Glutamatergic neuron (in vitro differentiated cells): ENCODE measurements around the gene SOWAHA. TPM values are rescaled to one million over a fixed set of nuclear protein-coding genes. Genes with fewer than 3 reads are reported as not detected.

Experiments used
- DNase-seq: peaks from one replicate; pipeline ENCODE4 v3.0.0; 2022
- H3K27ac Mint-ChIP-seq: one replicate; pipeline ENCODE4 v1.8.0; 2020; ENCODE audit warnings: mild to moderate bottlenecking, mixed read lengths, inconsistent platforms; ENCODE audit not compliant: unreplicated experiment
- H3K27me3 Mint-ChIP-seq: one replicate; pipeline ENCODE4 v1.8.0; 2020; ENCODE audit warnings: mild to moderate bottlenecking, moderate library complexity, mixed read lengths, inconsistent platforms; ENCODE audit not compliant: unreplicated experiment
- H3K36me3 Mint-ChIP-seq: one replicate; pipeline ENCODE4 v1.8.0; 2020; ENCODE audit warnings: mild to moderate bottlenecking, mixed read lengths, inconsistent platforms; ENCODE audit not compliant: unreplicated experiment
- H3K4me1 Mint-ChIP-seq: one replicate; pipeline ENCODE4 v1.8.0; 2020; ENCODE audit warnings: mild to moderate bottlenecking, low read depth, mixed read lengths, inconsistent platforms; ENCODE audit not compliant: unreplicated experiment
- H3K4me3 Mint-ChIP-seq: one replicate; pipeline ENCODE4 v1.8.0; 2020; ENCODE audit warnings: mild to moderate bottlenecking, mixed read lengths, inconsistent platforms; ENCODE audit not compliant: unreplicated experiment
- H3K9me3 Mint-ChIP-seq: one replicate; pipeline ENCODE4 v1.8.0; 2020; ENCODE audit warnings: mild to moderate bottlenecking, moderate library complexity, mixed read lengths, inconsistent platforms; ENCODE audit not compliant: unreplicated experiment
- total RNA-seq: library from RNA; stranded (reverse); fragmentation: NEBNext Ultra II Directional; extraction: Animal tissue kit (Norgen Biotek cat#: 25700); gene quantifications from one replicate; pipeline ENCODE4 v1.2.1, GENCODE V29; 2021; ENCODE audit not compliant: unreplicated experiment
- TF ChIP-seq, protein P1 (sequence below): fragments of 200-600 bp; sonication (generic); IDR thresholded peaks from one replicate; pipeline ENCODE4 v1.5.0; 2021; ENCODE audit not compliant: partially characterized antibody, unreplicated experiment

Gene SOWAHA
- total RNA-seq, 1 donor from 2014 or later, result 0.12 TPM

- H3K4me3 Mint-ChIP-seq, result peak overlapping the region; percentile 52
- H3K4me1 Mint-ChIP-seq, result no peaks in the 10 kb centered on the region
- TF ChIP-seq, protein P1, sequence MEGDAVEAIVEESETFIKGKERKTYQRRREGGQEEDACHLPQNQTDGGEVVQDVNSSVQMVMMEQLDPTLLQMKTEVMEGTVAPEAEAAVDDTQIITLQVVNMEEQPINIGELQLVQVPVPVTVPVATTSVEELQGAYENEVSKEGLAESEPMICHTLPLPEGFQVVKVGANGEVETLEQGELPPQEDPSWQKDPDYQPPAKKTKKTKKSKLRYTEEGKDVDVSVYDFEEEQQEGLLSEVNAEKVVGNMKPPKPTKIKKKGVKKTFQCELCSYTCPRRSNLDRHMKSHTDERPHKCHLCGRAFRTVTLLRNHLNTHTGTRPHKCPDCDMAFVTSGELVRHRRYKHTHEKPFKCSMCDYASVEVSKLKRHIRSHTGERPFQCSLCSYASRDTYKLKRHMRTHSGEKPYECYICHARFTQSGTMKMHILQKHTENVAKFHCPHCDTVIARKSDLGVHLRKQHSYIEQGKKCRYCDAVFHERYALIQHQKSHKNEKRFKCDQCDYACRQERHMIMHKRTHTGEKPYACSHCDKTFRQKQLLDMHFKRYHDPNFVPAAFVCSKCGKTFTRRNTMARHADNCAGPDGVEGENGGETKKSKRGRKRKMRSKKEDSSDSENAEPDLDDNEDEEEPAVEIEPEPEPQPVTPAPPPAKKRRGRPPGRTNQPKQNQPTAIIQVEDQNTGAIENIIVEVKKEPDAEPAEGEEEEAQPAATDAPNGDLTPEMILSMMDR, result no peak
- peaks cover 6% of the 10 kb centered on the region for H3K9me3 Mint-ChIP-seq
- H3K36me3 Mint-ChIP-seq, result no peaks in the 10 kb centered on the region
- peaks cover 16% of the 10 kb centered on the region for H3K27me3 Mint-ChIP-seq
- no peak for DNase-seq
- H3K27ac Mint-ChIP-seq, result no peak overlapping the region
These were observed 19.5 kb downstream of the SOWAHA start for GRCh38 chr5:132832612-132833011.

GRCh38 chr5:132834057-132834456 is 21.0 kb downstream of the SOWAHA start:
- no peak overlapping the region for H3K4me3 Mint-ChIP-seq
- TF ChIP-seq, protein P1, result no peak
- H3K9me3 Mint-ChIP-seq, result peaks cover 5% of the 10 kb centered on the region
- H3K4me1 Mint-ChIP-seq, result no peaks in the 10 kb centered on the region
- peaks cover 14% of the 10 kb centered on the region for H3K27me3 Mint-ChIP-seq
- no peak overlapping the region for H3K27ac Mint-ChIP-seq
- DNase-seq, result no peak
- no peaks in the 10 kb centered on the region for H3K36me3 Mint-ChIP-seq

GRCh38 chr5:132836852-132837251 is 23.8 kb downstream of the SOWAHA start:
- H3K4me3 Mint-ChIP-seq, result no peak overlapping the region
- H3K9me3 Mint-ChIP-seq, result no peaks in the 10 kb centered on the region
- no peaks in the 10 kb centered on the region for H3K4me1 Mint-ChIP-seq
- no peak for DNase-seq
- H3K27ac Mint-ChIP-seq, result no peak overlapping the region
- H3K36me3 Mint-ChIP-seq, result no peaks in the 10 kb centered on the region
- TF ChIP-seq, protein P1, result no peak
- peaks cover 2% of the 10 kb centered on the region for H3K27me3 Mint-ChIP-seq

GRCh38 chr5:132837868-132838267 is 24.8 kb downstream of the SOWAHA start:
- H3K9me3 Mint-ChIP-seq, result no peaks in the 10 kb centered on the region
- H3K4me3 Mint-ChIP-seq, result no peak overlapping the region
- H3K36me3 Mint-ChIP-seq, result no peaks in the 10 kb centered on the region
- H3K27me3 Mint-ChIP-seq, result peaks cover 2% of the 10 kb centered on the region
- no peak for DNase-seq
- TF ChIP-seq, protein P1, result no peak
- no peak overlapping the region for H3K27ac Mint-ChIP-seq
- no peaks in the 10 kb centered on the region for H3K4me1 Mint-ChIP-seq

- no peaks in the 10 kb centered on the region for H3K36me3 Mint-ChIP-seq
- H3K27me3 Mint-ChIP-seq, result peaks cover 2% of the 10 kb centered on the region
- no peak overlapping the region for H3K27ac Mint-ChIP-seq
- H3K9me3 Mint-ChIP-seq, result no peaks in the 10 kb centered on the region
- H3K4me1 Mint-ChIP-seq, result no peaks in the 10 kb centered on the region
- H3K4me3 Mint-ChIP-seq, result no peak overlapping the region
- TF ChIP-seq, protein P1, result no peak
- DNase-seq, result no peak
These were observed 25.6 kb downstream of the SOWAHA start for GRCh38 chr5:132838516-132839282.
